ENCODE results near the gene KIAA1671.

Gene KIAA1671

GRCh38 chr22:25174156-25174887, 221.8 kb downstream of the KIAA1671 start:
- H4K20me1 ChIP-seq (ENCODE audit: low read depth, low read length) = no peaks in the 10 kb centered on the region
- H2AFZ ChIP-seq (ENCODE audit: low read depth, low read length, severe bottlenecking) = no peak overlapping the region
- H3K79me2 ChIP-seq (ENCODE audit: insufficient read depth, low read length) = no peaks in the 10 kb centered on the region
- H3K4me2 ChIP-seq (ENCODE audit: low read depth, low read length, poor library complexity, severe bottlenecking) = no peak overlapping the region
- no peaks in the 10 kb centered on the region for H3K9me2 ChIP-seq (replicated peaks; ENCODE audit: insufficient read depth, low read length)
- no peaks in the 10 kb centered on the region for H3K36me3 ChIP-seq (ENCODE audit: low read length)
- H3K4me3 ChIP-seq (ENCODE audit: insufficient read depth, low read length, poor library complexity, severe bottlenecking) = no peak overlapping the region
- no peak overlapping the region for H3K9ac ChIP-seq (ENCODE audit: low read length)
- no peak overlapping the region for H3K27ac ChIP-seq (ENCODE audit: low read depth, low read length)
- H3F3A ChIP-seq (ENCODE audit: insufficient read depth) = no peaks in the 10 kb centered on the region
- no peaks in the 10 kb centered on the region for H3K27me3 ChIP-seq (ENCODE audit: low read length)
- TF ChIP-seq CTCF (IDR thresholded peaks at IDR 0.05; ENCODE audit: insufficient read depth, low read length, poor library complexity, severe bottlenecking) = no peak
- no peak for TF ChIP-seq EZH2phosphoT487 (conservative IDR thresholded peaks at IDR 0.05; ENCODE audit: low read length)
- H3K9me3 ChIP-seq (ENCODE audit: insufficient read depth, low read length) = no peaks in the 10 kb centered on the region

- TF ChIP-seq EZH2phosphoT487 (conservative IDR thresholded peaks at IDR 0.05; ENCODE audit: low read length) = no peak
- Histone ChIP-seq H3K4me2 (ENCODE audit: low read depth, low read length, poor library complexity, severe bottlenecking) (no peak overlapping the region), H3K4me3 (ENCODE audit: insufficient read depth, low read length, poor library complexity, severe bottlenecking) (no peak overlapping the region), H3K79me2 (ENCODE audit: insufficient read depth, low read length) (no peaks in the 10 kb centered on the region), H3F3A (ENCODE audit: insufficient read depth) (no peaks in the 10 kb centered on the region), H3K9me2 (replicated peaks; ENCODE audit: insufficient read depth, low read length) (no peaks in the 10 kb centered on the region), H3K36me3 (ENCODE audit: low read length) (no peaks in the 10 kb centered on the region), H3K27me3 (ENCODE audit: low read length) (no peaks in the 10 kb centered on the region), H3K9me3 (ENCODE audit: insufficient read depth, low read length) (no peaks in the 10 kb centered on the region), H3K9ac (ENCODE audit: low read length) (no peak overlapping the region), H2AFZ (ENCODE audit: low read depth, low read length, severe bottlenecking) (no peak overlapping the region), H3K27ac (ENCODE audit: low read depth, low read length) (no peak overlapping the region), H4K20me1 (ENCODE audit: low read depth, low read length) (no peaks in the 10 kb centered on the region)
These were observed 222.4 kb downstream of the KIAA1671 start for GRCh38 chr22:25174888-25175411.

DNA sequence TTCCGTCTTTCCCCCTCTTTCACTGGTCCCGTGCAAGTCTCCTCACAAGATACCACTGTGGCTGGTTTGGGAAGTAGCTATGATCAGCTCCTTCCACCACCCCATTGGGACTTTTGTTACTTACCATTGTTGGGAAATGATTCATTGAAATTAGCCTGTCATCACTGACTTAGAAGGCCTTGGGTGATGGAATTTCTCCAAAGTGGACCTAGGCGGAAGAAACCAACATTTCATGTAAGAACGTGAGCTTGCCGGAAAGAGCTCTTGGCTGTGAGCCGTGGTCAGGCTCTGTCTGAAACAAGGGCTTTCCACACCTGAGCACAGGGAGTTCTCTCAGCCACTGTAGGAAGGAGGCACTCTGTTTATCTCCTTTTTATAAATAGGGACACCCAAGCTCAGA, 223.7 kb downstream of the KIAA1671 start:
- no peaks in the 10 kb centered on the region for H3F3A ChIP-seq (ENCODE audit: insufficient read depth)
- no peak overlapping the region for H3K4me3 ChIP-seq (ENCODE audit: insufficient read depth, low read length, poor library complexity, severe bottlenecking)
- no peaks in the 10 kb centered on the region for H3K27me3 ChIP-seq (ENCODE audit: low read length)
- TF ChIP-seq CTCF (IDR thresholded peaks at IDR 0.05; ENCODE audit: insufficient read depth, low read length, poor library complexity, severe bottlenecking) (no peak), EZH2phosphoT487 (conservative IDR thresholded peaks at IDR 0.05; ENCODE audit: low read length) (no peak)
- H2AFZ ChIP-seq (ENCODE audit: low read depth, low read length, severe bottlenecking) = no peak overlapping the region
- H3K4me2 ChIP-seq (ENCODE audit: low read depth, low read length, poor library complexity, severe bottlenecking) = no peak overlapping the region
- H3K9me2 ChIP-seq (replicated peaks; ENCODE audit: insufficient read depth, low read length) = no peaks in the 10 kb centered on the region
- no peaks in the 10 kb centered on the region for H3K9me3 ChIP-seq (ENCODE audit: insufficient read depth, low read length)
- H3K9ac ChIP-seq (ENCODE audit: low read length) = no peak overlapping the region
- H4K20me1 ChIP-seq (ENCODE audit: low read depth, low read length) = no peaks in the 10 kb centered on the region
- H3K79me2 ChIP-seq (ENCODE audit: insufficient read depth, low read length) = no peaks in the 10 kb centered on the region
- no peak overlapping the region for H3K27ac ChIP-seq (ENCODE audit: low read depth, low read length)
- H3K36me3 ChIP-seq (ENCODE audit: low read length) = no peaks in the 10 kb centered on the region

DNA sequence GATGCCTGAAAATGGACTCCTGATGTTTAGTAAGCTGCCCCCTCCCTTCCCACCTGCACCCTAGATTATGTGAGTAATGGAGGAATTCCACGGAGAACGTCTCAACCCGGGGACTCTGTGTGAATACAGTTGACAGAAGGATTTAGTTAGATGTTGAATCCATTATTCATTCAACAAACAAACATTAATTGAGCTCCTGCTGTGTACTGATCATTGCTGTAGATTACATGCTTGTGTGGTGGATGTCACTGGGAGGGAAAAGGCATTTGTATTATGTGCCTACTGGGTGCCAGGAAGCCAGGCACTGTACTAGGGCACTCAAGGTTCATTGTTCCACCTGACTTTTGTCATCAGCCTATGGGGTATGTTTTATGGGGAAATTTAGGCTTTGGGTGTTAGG, 224.3 kb downstream of the KIAA1671 start:
- H3K4me3 ChIP-seq (ENCODE audit: insufficient read depth, low read length, poor library complexity, severe bottlenecking) = no peak overlapping the region
- H3K9me2 ChIP-seq (replicated peaks; ENCODE audit: insufficient read depth, low read length) = no peaks in the 10 kb centered on the region
- TF ChIP-seq EZH2phosphoT487 (conservative IDR thresholded peaks at IDR 0.05; ENCODE audit: low read length) = no peak
- no peak overlapping the region for H3K4me2 ChIP-seq (ENCODE audit: low read depth, low read length, poor library complexity, severe bottlenecking)
- H3K27me3 ChIP-seq (ENCODE audit: low read length) = no peaks in the 10 kb centered on the region
- H4K20me1 ChIP-seq (ENCODE audit: low read depth, low read length) = no peaks in the 10 kb centered on the region
- no peaks in the 10 kb centered on the region for H3K36me3 ChIP-seq (ENCODE audit: low read length)
- H3K9ac ChIP-seq (ENCODE audit: low read length) = no peak overlapping the region
- H3K9me3 ChIP-seq (ENCODE audit: insufficient read depth, low read length) = no peaks in the 10 kb centered on the region
- no peaks in the 10 kb centered on the region for H3F3A ChIP-seq (ENCODE audit: insufficient read depth)
- no peak overlapping the region for H3K27ac ChIP-seq (ENCODE audit: low read depth, low read length)
- no peak overlapping the region for H2AFZ ChIP-seq (ENCODE audit: low read depth, low read length, severe bottlenecking)
- no peaks in the 10 kb centered on the region for H3K79me2 ChIP-seq (ENCODE audit: insufficient read depth, low read length)

Measured in SU-DHL-6 (cell line).